Loucy (cell line): ENCODE measurements around the gene SH3PXD2A.

Source experiments
- H2AFZ ChIP-seq: fragments of 200-600 bp; sonication (generic); 2 replicates; pipeline ENCODE4 v1.6.0; 2016; ENCODE audit warnings: antibody characterized with exemption, mild to moderate bottlenecking, low read length, moderate library complexity
- H3F3A ChIP-seq: fragments of 200-600 bp; 2 replicates; pipeline ENCODE4 v1.6.0; 2016; ENCODE audit warnings: antibody characterized with exemption, low read depth, mild to moderate bottlenecking
- H3K27me3 ChIP-seq: fragments of 200-600 bp; sonication (generic); 2 replicates; pipeline ENCODE4 v1.6.1; 2014; ENCODE audit warnings: low read length, mild to moderate bottlenecking; ENCODE audit not compliant: insufficient read depth, poor library complexity, severe bottlenecking
- H3K36me3 ChIP-seq: fragments of 200-600 bp; sonication (generic); 2 replicates; pipeline ENCODE4 v1.6.1; 2016; ENCODE audit warnings: low read length; ENCODE audit not compliant: insufficient read depth
- H3K4me1 ChIP-seq: fragments of 200-600 bp; sonication (generic); 2 replicates; pipeline ENCODE4 v1.5.1; 2014; ENCODE audit warnings: low read length, mild to moderate bottlenecking; ENCODE audit not compliant: insufficient read depth, poor library complexity, severe bottlenecking
- H3K4me2 ChIP-seq: fragments of 200-600 bp; sonication (generic); 2 replicates; pipeline ENCODE4 v1.6.0; 2014; ENCODE audit warnings: antibody characterized with exemption, low read length, low read depth, mild to moderate bottlenecking; ENCODE audit not compliant: poor library complexity, severe bottlenecking
- H3K4me3 ChIP-seq: fragments of 200-600 bp; sonication (generic); 2 replicates; pipeline ENCODE4 v1.5.1; 2014; ENCODE audit warnings: low read length, mild to moderate bottlenecking, mixed read lengths; ENCODE audit not compliant: poor library complexity, severe bottlenecking
- H3K79me2 ChIP-seq: fragments of 200-600 bp; sonication (generic); 2 replicates; pipeline ENCODE4 v1.6.1; 2014; ENCODE audit warnings: low read length; ENCODE audit not compliant: insufficient read depth
- H3K9ac ChIP-seq: fragments of 200-600 bp; sonication (generic); 2 replicates; pipeline ENCODE4 v1.6.0; 2014; ENCODE audit warnings: mild to moderate bottlenecking, low read depth, low read length, moderate library complexity; ENCODE audit not compliant: poor library complexity, severe bottlenecking
- H3K9me2 ChIP-seq: fragments of 200-600 bp; sonication (generic); replicated peaks from 2 replicates; pipeline ENCODE4 v1.6.1; 2016; ENCODE audit warnings: low read depth, low read length, mixed read lengths
- H3K9me3 ChIP-seq: fragments of 200-600 bp; sonication (generic); 2 replicates; pipeline ENCODE4 v1.6.1; 2014; ENCODE audit warnings: mild to moderate bottlenecking, antibody characterized with exemption, low read length, low read depth; ENCODE audit not compliant: insufficient read depth
- H4K20me1 ChIP-seq: fragments of 200-600 bp; sonication (generic); 2 replicates; pipeline ENCODE4 v1.6.0; 2014; ENCODE audit warnings: antibody characterized with exemption, low read length, mild to moderate bottlenecking; ENCODE audit not compliant: insufficient read depth, poor library complexity, severe bottlenecking
- CTCF ChIP-seq: fragments of 200-600 bp; sonication (generic); conservative IDR thresholded peaks from 2 replicates; pipeline ENCODE4 v1.5.1; 2014; ENCODE audit warnings: mild to moderate bottlenecking, antibody characterized with exemption, low read length
- EZH2phosphoT487 ChIP-seq: fragments of 200-600 bp; IDR thresholded peaks from 2 replicates; pipeline ENCODE4 v1.6.1; 2018; ENCODE audit warnings: antibody characterized with exemption, mild to moderate bottlenecking, moderate library complexity, borderline replicate concordance

Gene SH3PXD2A

GRCh38 chr10:103750836-103751235, 104.5 kb downstream of the SH3PXD2A start:
- TF ChIP-seq EZH2phosphoT487 (no peak), CTCF (no peak)
- Histone ChIP-seq H3K27me3 (no peaks in the 10 kb centered on the region), H4K20me1 (no peaks in the 10 kb centered on the region), H3K79me2 (no peaks in the 10 kb centered on the region), H3K9me3 (peaks cover 5% of the 10 kb centered on the region; the same call in 1 of the 2 replicates), H3K36me3 (0 out of 2 replicates have a peak, but pooled peaks cover 6% of the 10 kb centered on the region), H2AFZ (no peak overlapping the region), H3K4me1 (peaks cover under 1% of the 10 kb centered on the region), H3K9ac (no peak overlapping the region), H3K9me2 (no peaks in the 10 kb centered on the region), H3K4me3 (no peak overlapping the region), H3K4me2 (no peak overlapping the region), H3F3A (no peaks in the 10 kb centered on the region)

DNA sequence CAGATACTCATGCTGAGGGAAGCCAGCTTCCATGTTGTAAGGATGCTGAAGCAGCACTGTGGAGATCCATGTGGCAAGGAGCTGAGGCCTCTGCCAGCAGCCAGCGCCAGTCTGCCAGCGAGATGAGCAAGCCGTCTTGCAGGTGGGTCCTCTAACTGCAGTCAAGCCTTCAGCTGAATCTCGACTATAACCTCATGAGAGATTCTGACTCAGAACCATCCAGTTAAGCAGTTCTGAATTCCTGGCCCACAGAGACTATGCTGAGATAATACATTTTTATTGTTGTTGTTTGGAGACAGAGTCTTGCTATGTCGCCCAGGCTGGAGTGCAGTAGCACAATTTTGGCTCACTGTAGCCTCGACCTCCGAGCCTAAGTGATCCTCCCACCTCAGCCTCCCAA, 105.6 kb downstream of the SH3PXD2A start:
- TF ChIP-seq CTCF = no peak
- no peak for TF ChIP-seq EZH2phosphoT487
- no peak overlapping the region for H3K4me2 ChIP-seq
- H3F3A ChIP-seq = no peaks in the 10 kb centered on the region

GRCh38 chr10:103748020-103748419, 107.4 kb downstream of the SH3PXD2A start:
- Histone ChIP-seq H3K79me2 (no peaks in the 10 kb centered on the region), H3K9ac (no peak overlapping the region), H3K9me2 (no peaks in the 10 kb centered on the region), H3K4me2 (no peak overlapping the region), H3K4me3 (no peak overlapping the region), H2AFZ (no peak overlapping the region), H3K4me1 (peaks cover 7% of the 10 kb centered on the region), H4K20me1 (no peaks in the 10 kb centered on the region), H3K36me3 (0 out of 2 replicates have a peak, but pooled peaks cover 6% of the 10 kb centered on the region), H3K9me3 (peaks cover 5% of the 10 kb centered on the region; the same call in 1 of the 2 replicates), H3K27me3 (no peaks in the 10 kb centered on the region), H3F3A (no peaks in the 10 kb centered on the region)
- TF ChIP-seq EZH2phosphoT487 = no peak
- no peak for TF ChIP-seq CTCF

More for the DNA sequence above, 105.6 kb downstream of the SH3PXD2A start:
- H3K36me3 ChIP-seq = 0 out of 2 replicates have a peak, but pooled peaks cover 6% of the 10 kb centered on the region
- H3K9me2 ChIP-seq = no peaks in the 10 kb centered on the region
- H3K27me3 ChIP-seq = no peaks in the 10 kb centered on the region
- no peak overlapping the region for H2AFZ ChIP-seq
- H3K9me3 ChIP-seq = peaks cover 5% of the 10 kb centered on the region; the same call in 1 of the 2 replicates
- H4K20me1 ChIP-seq = no peaks in the 10 kb centered on the region
- H3K4me3 ChIP-seq = no peak overlapping the region
- peaks cover 7% of the 10 kb centered on the region for H3K4me1 ChIP-seq
- H3K79me2 ChIP-seq = no peaks in the 10 kb centered on the region
- H3K9ac ChIP-seq = no peak overlapping the region
